DMS79 (cell line): ENCODE results near the gene RAPGEF5.

ENCODE experiments used
- DNase-seq: peaks from one replicate; lab custom pipeline; 2025; lab: John Stamatoyannopoulos, UW

RAPGEF5 gene

GRCh38 chr7:22256541-22257096 lies 100.3 kb downstream of the RAPGEF5 start:
- DNase-seq: no peak

GRCh38 chr7:22255834-22256233 lies 101.1 kb downstream of the RAPGEF5 start:
- no peak for DNase-seq

- DNase-seq: no peak
Measured at GRCh38 chr7:22255342-22255741, 101.6 kb downstream of the RAPGEF5 start.

GRCh38 chr7:22252936-22253536 lies 103.9 kb downstream of the RAPGEF5 start:
- no peak for DNase-seq

GRCh38 chr7:22252016-22252415 lies 104.9 kb downstream of the RAPGEF5 start:
- DNase-seq: no peak

- no peak for DNase-seq
Measured at GRCh38 chr7:22251281-22251680, 105.7 kb downstream of the RAPGEF5 start.

- no peak for DNase-seq
Measured at GRCh38 chr7:22250390-22250789, 106.6 kb downstream of the RAPGEF5 start.

GRCh38 chr7:22248111-22248809 lies 108.7 kb downstream of the RAPGEF5 start:
- DNase-seq: no peak

GRCh38 chr7:22241805-22242390 lies 115.1 kb downstream of the RAPGEF5 start:
- no peak for DNase-seq

GRCh38 chr7:22240904-22241571 lies 115.9 kb downstream of the RAPGEF5 start:
- DNase-seq: no peak

- DNase-seq: no peak
Measured at GRCh38 chr7:22238354-22239311, 118.3 kb downstream of the RAPGEF5 start.

GRCh38 chr7:22235134-22235533 lies 121.8 kb downstream of the RAPGEF5 start:
- no peak for DNase-seq

GRCh38 chr7:22234227-22234626 lies 122.7 kb downstream of the RAPGEF5 start:
- no peak for DNase-seq

- DNase-seq: no peak
Measured at GRCh38 chr7:22231806-22232205, 125.1 kb downstream of the RAPGEF5 start.

GRCh38 chr7:22231141-22231540 lies 125.8 kb downstream of the RAPGEF5 start:
- DNase-seq: no peak

GRCh38 chr7:22230238-22230637 lies 126.7 kb downstream of the RAPGEF5 start:
- no peak for DNase-seq

- no peak for DNase-seq
Measured at GRCh38 chr7:22229148-22229547, 127.8 kb downstream of the RAPGEF5 start.

- DNase-seq: no peak
Measured at GRCh38 chr7:22223807-22224206, 133.1 kb downstream of the RAPGEF5 start.

- no peak for DNase-seq
Measured at GRCh38 chr7:22220941-22221340, 136.0 kb downstream of the RAPGEF5 start.

GRCh38 chr7:22219739-22220493 lies 137.0 kb downstream of the RAPGEF5 start:
- DNase-seq: no peak

GRCh38 chr7:22219036-22219435 lies 137.9 kb downstream of the RAPGEF5 start:
- DNase-seq: no peak
